OCI-LY7 (cell line): Measurements from ENCODE around the gene BBS9. TPM values are rescaled to one million over a fixed set of nuclear protein-coding genes. Genes with fewer than 3 reads are reported as not detected.

Source experiments
- BruUV-seq: library from RNA; stranded (reverse); fragments of 400-500 nt; replicated peaks from 2 replicates; lab custom pipeline; 2021; lab: Mats Ljungman, UMichigan
- CTCF ChIA-PET: fragments of 300-600 bp; sonication (Branson Sonifier 250); formaldehyde crosslinking; loops from one replicate; lab custom pipeline; 2022; ENCODE audit warnings: antibody characterized with exemption; ENCODE audit not compliant: unreplicated experiment; lab: Charles Lee
- POLR2A ChIA-PET: fragments of 300-600 bp; sonication (Branson Sonifier 250); formaldehyde crosslinking; loops from one replicate; lab custom pipeline; 2022; ENCODE audit warnings: antibody characterized with exemption; lab: Charles Lee
- DNase-seq: peaks from one replicate; pipeline ENCODE4 v3.0.0-alpha.2; 2015; ENCODE audit warnings: low spot score
- H2AFZ ChIP-seq: fragments of 200-600 bp; sonication (generic), shearing (Covaris generic); 2 replicates; pipeline ENCODE4 v1.6.1; 2014; ENCODE audit warnings: mild to moderate bottlenecking, antibody characterized with exemption, low read length, moderate library complexity
- H3K27ac ChIP-seq: fragments of 200-600 bp; sonication (generic); 2 replicates; pipeline ENCODE4 v1.5.1; 2014; ENCODE audit warnings: mixed run types, low read depth, mild to moderate bottlenecking, moderate library complexity, low read length, inconsistent platforms; ENCODE audit not compliant: poor library complexity, severe bottlenecking
- H3K36me3 ChIP-seq: fragments of 200-600 bp; sonication (generic); 2 replicates; pipeline ENCODE4 v1.6.1; 2014; ENCODE audit warnings: mild to moderate bottlenecking, antibody characterized with exemption, low read length, moderate library complexity, mixed read lengths; ENCODE audit not compliant: insufficient read depth
- H3K4me1 ChIP-seq: fragments of 200-600 bp; sonication (generic); 2 replicates; pipeline ENCODE4 v1.5.1; 2014; ENCODE audit warnings: mild to moderate bottlenecking, low read length; ENCODE audit not compliant: insufficient read depth, poor library complexity, severe bottlenecking
- H3K4me2 ChIP-seq: fragments of 200-600 bp; sonication (generic); 2 replicates; pipeline ENCODE4 v1.6.1; 2014; ENCODE audit warnings: mild to moderate bottlenecking, low read length
- H3K4me3 ChIP-seq: fragments of 200-600 bp; sonication (generic); 2 replicates; pipeline ENCODE4 v1.5.1; 2014; ENCODE audit warnings: mild to moderate bottlenecking, low read depth, low read length; ENCODE audit not compliant: poor library complexity, severe bottlenecking
- H3K79me2 ChIP-seq: fragments of 200-600 bp; sonication (generic); 2 replicates; pipeline ENCODE4 v1.6.1; 2016; ENCODE audit warnings: low read depth, mild to moderate bottlenecking, low read length, moderate library complexity, mixed read lengths; ENCODE audit not compliant: insufficient read depth
- H3K9me2 ChIP-seq: fragments of 200-600 bp; sonication (generic); 2 replicates; pipeline ENCODE4 v1.6.1; 2016; ENCODE audit warnings: mild to moderate bottlenecking, low read length, mixed read lengths; ENCODE audit not compliant: insufficient read depth
- H3K9me3 ChIP-seq: fragments of 200-600 bp; sonication (generic); 2 replicates; pipeline ENCODE4 v1.6.1; 2014; ENCODE audit warnings: mild to moderate bottlenecking, mixed run types, low read length, mixed read lengths
- H4K20me1 ChIP-seq: fragments of 200-600 bp; sonication (generic); 2 replicates; pipeline ENCODE4 v1.6.1; 2014; ENCODE audit warnings: mild to moderate bottlenecking, antibody characterized with exemption, low read length, moderate library complexity, mixed read lengths; ENCODE audit not compliant: insufficient read depth
- CTCF ChIP-seq: fragments of 200-600 bp; sonication (generic); conservative IDR thresholded peaks from 2 replicates; pipeline ENCODE4 v1.5.1; 2014; ENCODE audit warnings: mild to moderate bottlenecking, antibody characterized with exemption, low read length, moderate library complexity, mixed read lengths
- EZH2phosphoT487 ChIP-seq: fragments of 200-600 bp; sonication (generic); IDR thresholded peaks from 2 replicates; pipeline ENCODE4 v1.6.1; 2018; ENCODE audit warnings: low read depth, borderline replicate concordance, mild to moderate bottlenecking, mixed run types, antibody characterized with exemption, low read length, moderate library complexity, mixed read lengths
- intact Hi-C: fragments of 100-400 bp; cut with micrococcal nuclease; formaldehyde crosslinking; loops from one replicate; pipeline ENCODE4 v1.10.0; 2022; ENCODE audit not compliant: unreplicated experiment
- total RNA-seq, 2 experiments: library from RNA; depleted of rRNA in 1 of 2; stranded (reverse); fragments of >200 nt in 1 of 2; shearing (Covaris generic) in 1 of 2; gene quantifications; 2 replicates each; pipeline ENCODE4 v1.2.3, GENCODE V29; 2014 to 2022

BBS9 gene
- total RNA-seq, 2 experiments from 2014 or later, result 6.8 to 14.8 TPM

- peaks cover 20% of the 10 kb centered on the region; the same call in 1 of the 2 replicates for H3K9me3 ChIP-seq
- no peak overlapping the region for H2AFZ ChIP-seq
- H3K36me3 ChIP-seq, result no peaks in the 10 kb centered on the region
- H3K9me2 ChIP-seq, result no peaks in the 10 kb centered on the region
- no peak overlapping the region for H3K27ac ChIP-seq
- ChIA-PET CTCF (no interaction called here), POLR2A (no interaction called here)
- no peak for DNase-seq
- no peaks in the 10 kb centered on the region for H3K79me2 ChIP-seq
- intact Hi-C loops, result no loop called here
- H3K4me1 ChIP-seq, result no peaks in the 10 kb centered on the region
- BruUV-seq, result no TSS peak
- TF ChIP-seq EZH2phosphoT487 (no peak), CTCF (no peak)
- H3K4me3 ChIP-seq, result no peak overlapping the region
- no peak overlapping the region for H3K4me2 ChIP-seq
- no peaks in the 10 kb centered on the region for H4K20me1 ChIP-seq
These were observed 406.6 kb downstream of the BBS9 start for GRCh38 chr7:33535989-33536388.

GRCh38 chr7:33536398-33537103 lies 407.2 kb downstream of the BBS9 start:
- H3K4me2 ChIP-seq, result no peak overlapping the region
- intact Hi-C loops, result no loop called here
- H3K4me1 ChIP-seq, result no peaks in the 10 kb centered on the region
- H3K79me2 ChIP-seq, result no peaks in the 10 kb centered on the region
- H3K27ac ChIP-seq, result no peak overlapping the region
- no peaks in the 10 kb centered on the region for H3K36me3 ChIP-seq
- ChIA-PET CTCF (no interaction called here), POLR2A (no interaction called here)
- H3K4me3 ChIP-seq, result no peak overlapping the region
- H3K9me2 ChIP-seq, result no peaks in the 10 kb centered on the region
- H4K20me1 ChIP-seq, result no peaks in the 10 kb centered on the region
- BruUV-seq, result no TSS peak
- peaks cover 21% of the 10 kb centered on the region; the same call in 1 of the 2 replicates for H3K9me3 ChIP-seq
- no peak overlapping the region for H2AFZ ChIP-seq
- TF ChIP-seq CTCF (no peak), EZH2phosphoT487 (no peak)
- DNase-seq, result no peak

GRCh38 chr7:33537104-33537477 lies 407.7 kb downstream of the BBS9 start:
- H3K4me3 ChIP-seq, result no peak overlapping the region
- H3K36me3 ChIP-seq, result no peaks in the 10 kb centered on the region
- DNase-seq, result no peak
- H3K9me3 ChIP-seq, result peaks cover 21% of the 10 kb centered on the region; the same call in 1 of the 2 replicates
- H4K20me1 ChIP-seq, result no peaks in the 10 kb centered on the region
- POLR2A ChIA-PET, result no interaction called here
- no peaks in the 10 kb centered on the region for H3K79me2 ChIP-seq
- H2AFZ ChIP-seq, result no peak overlapping the region
- intact Hi-C loops, result no loop called here
- no TSS peak for BruUV-seq
- H3K9me2 ChIP-seq, result no peaks in the 10 kb centered on the region
- no peak overlapping the region for H3K4me2 ChIP-seq
- TF ChIP-seq CTCF, result no peak
- TF ChIP-seq EZH2phosphoT487, result no peak
- CTCF ChIA-PET, result interaction anchor here (1.0 kb wide), 1 partner anchor 67 kb away, joined by 3 read pairs; no protein-coding TSS in a partner anchor
- H3K4me1 ChIP-seq, result no peaks in the 10 kb centered on the region
- no peak overlapping the region for H3K27ac ChIP-seq
